HG02798 (cell line): ENCODE data around the gene MEF2C.

Experiments used
- ATAC-seq: cut with Tn5 transposase; IDR thresholded peaks from one replicate; pipeline ENCODE4 v1.9.1; 2021; ENCODE audit warnings: mild to moderate bottlenecking; ENCODE audit not compliant: unreplicated experiment, poor library complexity

Gene MEF2C

DNA sequence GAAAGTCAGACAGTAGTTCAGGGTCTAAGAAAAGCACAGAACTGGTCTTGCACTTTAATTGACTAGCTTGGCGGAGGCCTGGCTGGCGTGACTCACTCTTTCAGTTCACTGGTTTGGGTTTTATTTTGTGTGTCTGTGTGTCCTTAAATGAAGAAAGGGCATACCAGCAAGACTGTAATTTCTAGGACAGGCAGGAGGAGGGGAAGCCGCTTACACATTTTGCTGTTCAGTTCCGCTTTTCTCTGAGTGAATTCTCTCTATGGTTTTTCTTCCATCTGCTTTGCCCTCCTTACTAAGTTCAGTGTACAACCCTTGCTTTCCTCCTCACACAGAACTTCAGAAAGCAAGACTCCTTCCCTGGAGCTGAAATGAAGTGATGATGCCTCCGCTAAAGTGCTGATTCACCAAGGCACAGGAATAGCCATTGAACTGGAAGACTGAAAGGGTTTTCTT lies 150.8 kb downstream of the MEF2C start:
- ATAC-seq: peak; percentile 62

DNA sequence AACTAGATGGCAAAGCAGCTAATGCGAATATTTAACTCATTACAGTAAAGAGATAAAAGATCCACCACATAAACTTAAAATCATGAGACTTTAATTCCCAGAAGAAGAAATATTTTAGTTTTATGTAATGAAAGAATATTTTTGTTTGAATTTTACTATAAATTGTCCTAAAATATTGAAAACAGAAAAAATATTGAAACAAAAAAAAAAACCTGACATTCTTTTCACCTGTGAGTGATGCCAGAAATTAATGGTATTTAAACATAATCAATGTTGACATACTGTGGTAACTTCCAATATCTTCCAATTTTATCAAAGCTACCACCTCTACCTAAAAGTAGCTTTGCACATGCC lies 153.2 kb downstream of the MEF2C start:
- ATAC-seq: no peak

DNA sequence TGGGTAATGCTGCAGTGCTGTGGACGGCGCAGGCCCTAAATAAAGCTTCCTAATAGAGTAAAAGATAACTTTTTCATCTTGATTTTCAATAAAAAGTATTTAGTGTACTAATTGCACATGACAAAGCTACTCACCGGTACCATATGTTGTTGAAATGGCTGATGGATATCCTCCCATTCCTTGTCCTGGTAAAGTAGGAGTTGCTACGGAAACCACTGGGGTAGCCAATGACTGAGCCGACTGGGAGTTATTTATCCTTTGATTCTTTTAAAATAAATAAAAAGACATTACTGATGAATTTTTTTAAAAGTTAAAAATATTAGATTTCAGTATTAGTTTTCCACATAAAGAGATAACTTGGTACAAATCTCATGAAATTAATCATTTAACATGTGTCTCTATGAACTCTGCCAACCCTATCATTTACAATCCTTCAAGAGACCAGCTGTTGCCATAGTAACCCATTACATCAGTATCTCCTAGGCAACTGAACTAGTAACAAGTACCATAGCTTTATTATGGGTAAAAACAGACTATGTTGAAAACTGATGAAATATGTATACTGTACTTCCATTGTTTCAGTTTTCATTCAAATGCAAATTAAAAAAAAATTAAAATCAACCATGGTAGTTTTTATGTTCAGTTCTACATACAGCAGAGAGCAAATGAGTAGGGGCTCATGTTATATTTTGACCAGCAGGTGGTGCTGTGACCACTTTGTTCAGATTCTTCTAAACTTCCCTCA lies 153.7 kb downstream of the MEF2C start:
- peak; percentile 37 for ATAC-seq

GRCh38 chr5:88727705-88728313 lies 155.2 kb downstream of the MEF2C start:
- no peak for ATAC-seq

- ATAC-seq: no peak
These were observed 157.5 kb downstream of the MEF2C start for GRCh38 chr5:88725454-88725853.

DNA sequence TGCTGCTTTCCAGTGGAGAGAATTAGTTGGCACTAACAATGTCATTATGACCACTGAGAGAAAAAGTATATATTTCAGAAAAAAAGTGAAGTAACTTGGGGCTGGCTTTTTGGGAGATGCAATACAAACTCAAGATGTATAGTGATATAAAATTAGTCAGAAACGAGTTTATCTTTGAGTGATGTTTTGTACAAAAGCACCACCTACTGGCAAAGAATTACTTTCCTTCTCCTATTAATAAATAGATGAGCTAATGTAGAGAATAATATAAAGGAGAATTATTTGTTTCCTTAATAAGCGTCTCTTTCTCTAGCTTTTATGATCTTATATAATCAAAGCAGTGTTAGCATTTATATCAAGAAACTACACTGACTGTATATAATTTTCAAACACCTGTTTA lies 158.8 kb downstream of the MEF2C start:
- no peak for ATAC-seq

GRCh38 chr5:88722546-88723073 lies 160.4 kb downstream of the MEF2C start:
- no peak for ATAC-seq

DNA sequence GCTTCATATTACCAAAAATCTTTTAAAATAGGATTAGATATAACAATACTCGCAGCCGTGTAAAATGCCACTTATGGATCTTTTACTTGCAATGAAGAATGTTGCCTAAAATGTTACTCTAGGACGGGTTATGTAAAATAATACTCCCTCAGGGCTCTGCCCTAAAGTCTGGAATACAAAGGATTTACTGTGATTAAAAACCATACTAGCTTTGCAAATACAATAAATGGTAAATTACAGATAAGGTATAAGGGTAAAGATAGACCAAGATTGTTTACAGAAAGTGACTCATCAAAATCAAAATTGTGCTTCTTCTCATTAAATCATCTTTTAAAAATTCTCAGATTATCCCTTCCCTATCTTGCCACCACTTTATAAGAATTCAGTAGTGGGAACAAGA lies 163.6 kb downstream of the MEF2C start:
- no peak for ATAC-seq

DNA sequence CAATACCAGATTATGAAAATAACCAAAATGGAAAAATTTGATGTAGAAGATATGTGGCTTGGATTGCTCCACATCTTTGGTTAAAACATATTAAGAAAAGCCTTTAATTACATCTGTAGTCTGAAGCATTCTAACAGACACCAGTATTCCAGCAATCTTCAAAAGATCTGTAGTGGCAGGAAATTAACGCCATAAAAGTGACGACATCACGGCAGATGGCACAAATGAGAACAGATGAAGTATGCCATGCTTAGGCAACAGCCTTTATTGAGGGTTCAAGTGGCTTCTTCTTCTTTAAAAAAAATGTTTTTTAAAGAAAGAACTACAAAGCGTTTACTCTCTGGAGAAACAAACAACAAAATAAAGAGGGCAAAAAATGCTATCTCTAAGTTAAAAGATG lies 164.2 kb downstream of the MEF2C start:
- ATAC-seq: no peak

DNA sequence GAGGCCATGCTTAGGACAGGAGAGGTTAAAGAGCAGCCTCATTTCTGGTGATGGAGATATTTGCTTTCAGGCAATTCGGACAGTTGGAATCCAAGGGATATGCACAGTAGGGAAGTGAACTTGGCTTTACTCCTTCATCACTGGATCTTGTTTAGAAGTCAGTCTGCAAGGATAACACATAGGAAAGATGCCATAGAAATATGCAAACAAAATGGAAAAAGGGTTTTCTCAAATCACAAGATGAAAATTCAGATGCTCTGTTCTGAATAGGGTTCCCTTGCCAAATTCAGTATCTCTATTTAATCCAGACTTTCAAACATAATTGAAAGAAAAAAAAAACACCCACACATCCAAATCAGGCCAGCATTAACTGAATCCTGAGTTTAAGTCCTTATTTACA lies 166.9 kb downstream of the MEF2C start:
- no peak for ATAC-seq

GRCh38 chr5:88715503-88715902 lies 167.5 kb downstream of the MEF2C start:
- ATAC-seq: no peak

DNA sequence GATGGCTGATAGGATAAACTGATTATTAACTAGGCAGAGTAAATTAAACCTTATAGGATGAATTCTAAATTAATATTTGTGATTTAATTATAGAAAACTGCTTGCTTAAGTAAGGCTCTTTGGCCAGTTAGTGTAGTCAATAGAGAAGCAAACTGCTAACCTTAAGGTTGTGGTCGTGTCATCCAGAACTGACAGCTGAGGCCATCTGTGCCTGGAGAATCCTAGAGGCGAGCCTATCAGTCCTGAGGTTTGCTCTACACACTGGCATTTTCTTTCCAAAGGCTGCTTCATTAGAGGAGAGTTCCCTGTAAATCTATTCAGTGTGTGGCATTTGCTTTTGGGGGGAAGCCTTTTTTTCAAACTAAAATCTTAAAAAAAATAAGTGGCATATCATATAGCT lies 169.2 kb downstream of the MEF2C start:
- ATAC-seq: no peak

- no peak for ATAC-seq
These were observed 174.1 kb downstream of the MEF2C start for GRCh38 chr5:88708682-88709398.

DNA sequence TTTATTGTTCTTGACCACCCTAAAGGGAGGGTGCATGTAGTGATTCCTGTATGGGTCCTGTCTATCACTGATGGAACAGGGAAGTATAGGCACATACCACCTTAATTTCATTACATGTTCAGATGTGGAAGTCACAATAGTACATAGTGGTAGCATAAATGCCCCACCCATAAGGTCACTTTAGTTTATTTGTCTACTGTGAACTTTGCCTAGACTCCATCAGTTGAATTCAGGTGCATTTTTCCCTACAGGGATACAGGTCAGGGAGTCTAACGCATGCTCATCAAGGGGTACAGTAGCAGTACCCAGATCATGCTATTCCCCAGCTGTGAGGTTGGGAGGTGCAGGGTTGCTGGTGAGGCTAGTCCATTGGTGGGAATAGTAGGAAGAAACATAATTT lies 175.0 kb downstream of the MEF2C start:
- ATAC-seq: no peak

- no peak for ATAC-seq
These were observed 175.6 kb downstream of the MEF2C start for GRCh38 chr5:88707216-88707965.

GRCh38 chr5:88702332-88702731 lies 180.7 kb downstream of the MEF2C start:
- ATAC-seq: no peak

- no peak for ATAC-seq
These were observed 182.9 kb downstream of the MEF2C start for GRCh38 chr5:88700121-88700520.

GRCh38 chr5:88698290-88698689 lies 184.7 kb downstream of the MEF2C start:
- ATAC-seq: no peak

- ATAC-seq: no peak
These were observed 186.5 kb downstream of the MEF2C start for GRCh38 chr5:88696466-88696865.

GRCh38 chr5:88695931-88696330 lies 187.1 kb downstream of the MEF2C start:
- ATAC-seq: no peak

GRCh38 chr5:88695232-88695631 lies 187.8 kb downstream of the MEF2C start:
- no peak for ATAC-seq
